ENCODE measurements around the gene PDE2A. TPM values are rescaled to one million over a fixed set of nuclear protein-coding genes. Genes with fewer than 3 reads are reported as not detected.

PDE2A gene
- polyA plus RNA-seq, 1 donor (not counting 4 experiments of a cell fraction or from before 2014, with no cell fraction given) = 0.38 TPM

GRCh38 chr11:72602250-72602904, 71.8 kb downstream of the PDE2A start:
- no peak overlapping the region for H3K9ac ChIP-seq (ENCODE audit: control insufficient read depth, extremely low read depth, insufficient read depth, low read length)
- H3K27me3 ChIP-seq (ENCODE audit: control insufficient read depth, extremely low read depth, insufficient read depth, low read length) = peaks cover 33% of the 10 kb centered on the region
- DNase-seq (ENCODE audit: low read depth, low spot score) (no peak), FAIRE-seq (no peak)
- H3K36me3 ChIP-seq (ENCODE audit: control insufficient read depth in 2 of 2, extremely low read depth in 1 of 2, insufficient read depth in 2 of 2, low read length in 2 of 2) = no peaks in the 10 kb centered on the region
- no peaks in the 10 kb centered on the region for H3K9me1 ChIP-seq (ENCODE audit: control insufficient read depth, extremely low read depth, insufficient read depth, low read length)
- dilution Hi-C loops (cut with MboI; ENCODE audit: extremely low pct_ligation_motif_present, low sequenced_read_pairs) = no loop called here
- H3K27ac ChIP-seq (ENCODE audit: control insufficient read depth, insufficient read depth, low read length) = no peak overlapping the region
- H3K4me1 ChIP-seq (ENCODE audit: control insufficient read depth, extremely low read depth, insufficient read depth, low read length) = no peaks in the 10 kb centered on the region
- no peaks in the 10 kb centered on the region for H4K20me1 ChIP-seq (ENCODE audit: control insufficient read depth, extremely low read depth, insufficient read depth, low read length)
- H3K79me2 ChIP-seq (ENCODE audit: control insufficient read depth, insufficient read depth, low read length) = no peaks in the 10 kb centered on the region
- TF ChIP-seq EZH2 (IDR thresholded peaks at IDR 0.05; ENCODE audit: low read length) (no peak), CTCF (optimal IDR thresholded peaks at IDR 0.05 in 1 of 3, IDR thresholded peaks at IDR 0.05 in 1 of 3, conservative IDR thresholded peaks at IDR 0.05 in 1 of 3; ENCODE audit: extremely low read depth in 1 of 3, insufficient read depth in 2 of 3, low read length in 3 of 3) (no peak)
- H3K4me2 ChIP-seq (ENCODE audit: control insufficient read depth, extremely low read depth, insufficient read depth, low read depth, low read length) = no peak overlapping the region
- no peak overlapping the region for H3K4me3 ChIP-seq (ENCODE audit: control insufficient read depth in 2 of 3, extremely low read depth in 1 of 3, insufficient read depth in 2 of 3, low read depth in 1 of 3, low read length in 3 of 3)
- no peak overlapping the region for H2AFZ ChIP-seq (ENCODE audit: control insufficient read depth, low read length)
- no peaks in the 10 kb centered on the region for H3K9me3 ChIP-seq (ENCODE audit: control insufficient read depth, low read depth, low read length)

- no peak overlapping the region for H2AFZ ChIP-seq (ENCODE audit: control insufficient read depth, low read length)
- no peak overlapping the region for H3K27ac ChIP-seq (ENCODE audit: control insufficient read depth, insufficient read depth, low read length)
- no peaks in the 10 kb centered on the region for H3K4me1 ChIP-seq (ENCODE audit: control insufficient read depth, extremely low read depth, insufficient read depth, low read length)
- H3K36me3 ChIP-seq (ENCODE audit: control insufficient read depth in 2 of 2, extremely low read depth in 1 of 2, insufficient read depth in 2 of 2, low read length in 2 of 2) = no peaks in the 10 kb centered on the region
- no peak overlapping the region for H3K9ac ChIP-seq (ENCODE audit: control insufficient read depth, extremely low read depth, insufficient read depth, low read length)
- no peaks in the 10 kb centered on the region for H3K79me2 ChIP-seq (ENCODE audit: control insufficient read depth, insufficient read depth, low read length)
- no peaks in the 10 kb centered on the region for H3K9me3 ChIP-seq (ENCODE audit: control insufficient read depth, low read depth, low read length)
- H3K4me3 ChIP-seq (ENCODE audit: control insufficient read depth in 2 of 3, extremely low read depth in 1 of 3, insufficient read depth in 2 of 3, low read depth in 1 of 3, low read length in 3 of 3) = no peak overlapping the region
- no peak overlapping the region for H3K4me2 ChIP-seq (ENCODE audit: control insufficient read depth, extremely low read depth, insufficient read depth, low read depth, low read length)
- no peak for DNase-seq (ENCODE audit: low read depth, low spot score)
- no peak for TF ChIP-seq EZH2 (IDR thresholded peaks at IDR 0.05; ENCODE audit: low read length)
- no peak for TF ChIP-seq CTCF (optimal IDR thresholded peaks at IDR 0.05 in 1 of 3, IDR thresholded peaks at IDR 0.05 in 1 of 3, conservative IDR thresholded peaks at IDR 0.05 in 1 of 3; ENCODE audit: extremely low read depth in 1 of 3, insufficient read depth in 2 of 3, low read length in 3 of 3)
- dilution Hi-C loops (cut with MboI; ENCODE audit: extremely low pct_ligation_motif_present, low sequenced_read_pairs) = no loop called here
- peaks cover 19% of the 10 kb centered on the region for H3K27me3 ChIP-seq (ENCODE audit: control insufficient read depth, extremely low read depth, insufficient read depth, low read length)
- no peaks in the 10 kb centered on the region for H4K20me1 ChIP-seq (ENCODE audit: control insufficient read depth, extremely low read depth, insufficient read depth, low read length)
- H3K9me1 ChIP-seq (ENCODE audit: control insufficient read depth, extremely low read depth, insufficient read depth, low read length) = no peaks in the 10 kb centered on the region
- no peak for FAIRE-seq
These were observed 73.7 kb downstream of the PDE2A start for GRCh38 chr11:72600557-72600956.
